Measurements from ENCODE around the gene SPACA7. TPM values are rescaled to one million over a fixed set of nuclear protein-coding genes. Genes with fewer than 3 reads are reported as not detected.

The SPACA7 gene
- total and polyA plus RNA-seq, 4 donors, result not detected

DNA sequence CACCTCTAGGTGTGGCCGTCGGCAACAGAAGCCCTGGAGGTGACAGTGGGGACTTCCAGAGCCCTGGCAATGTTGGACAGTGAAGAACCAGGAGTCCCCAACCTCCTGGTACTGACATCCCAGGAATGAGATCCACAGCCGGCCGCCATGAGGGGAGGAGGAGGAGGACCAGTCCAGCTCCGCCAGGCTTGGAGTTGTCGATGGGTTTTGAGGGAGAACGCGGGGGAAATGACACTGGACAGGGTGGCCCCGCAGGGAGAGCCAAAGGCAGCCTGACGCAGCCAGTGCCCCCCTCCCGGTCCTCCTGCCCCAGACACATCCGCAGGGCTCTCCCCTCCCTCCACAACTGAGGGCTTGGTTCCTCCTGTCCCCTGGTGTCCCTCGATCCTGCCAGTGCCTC lies 57.9 kb downstream of the SPACA7 start:
- Histone ChIP-seq H3K9me3 (ENCODE audit: control insufficient read depth in 4 of 4, insufficient read depth in 3 of 4, low read length in 3 of 4) (peaks cover 0 to 9% (median 4%) of the 10 kb centered on the region in 4 donors), H3K9ac (ENCODE audit: insufficient read depth in 1 of 2, low read length in 2 of 2) (no peak overlapping the region), H3K36me3 (ENCODE audit: control insufficient read depth in 4 of 4, insufficient read depth in 4 of 4, low read length in 4 of 4) (no peaks in the 10 kb centered on the region), H3K27me3 (ENCODE audit: control insufficient read depth in 3 of 3, insufficient read depth in 3 of 3, low read length in 2 of 3) (peaks cover 0 to 4% (median under 1%) of the 10 kb centered on the region in 3 donors), H3K4me3 (no peak overlapping the region), H3K4me1 (ENCODE audit: control insufficient read depth in 5 of 5, insufficient read depth in 5 of 5, low read length in 5 of 5) (no peaks in the 10 kb centered on the region), H3K27ac (ENCODE audit: low read depth in 1 of 2, low read length in 1 of 2) (no peak overlapping the region)
- ATAC-seq (ENCODE audit: insufficient read depth, low FRiP score) (no peak), DNase-seq (no peak)
- 90 to 93% methylated on average over 13 of the region's 13 CpGs for WGBS, 2 donors
- TF ChIP-seq, protein P1, sequence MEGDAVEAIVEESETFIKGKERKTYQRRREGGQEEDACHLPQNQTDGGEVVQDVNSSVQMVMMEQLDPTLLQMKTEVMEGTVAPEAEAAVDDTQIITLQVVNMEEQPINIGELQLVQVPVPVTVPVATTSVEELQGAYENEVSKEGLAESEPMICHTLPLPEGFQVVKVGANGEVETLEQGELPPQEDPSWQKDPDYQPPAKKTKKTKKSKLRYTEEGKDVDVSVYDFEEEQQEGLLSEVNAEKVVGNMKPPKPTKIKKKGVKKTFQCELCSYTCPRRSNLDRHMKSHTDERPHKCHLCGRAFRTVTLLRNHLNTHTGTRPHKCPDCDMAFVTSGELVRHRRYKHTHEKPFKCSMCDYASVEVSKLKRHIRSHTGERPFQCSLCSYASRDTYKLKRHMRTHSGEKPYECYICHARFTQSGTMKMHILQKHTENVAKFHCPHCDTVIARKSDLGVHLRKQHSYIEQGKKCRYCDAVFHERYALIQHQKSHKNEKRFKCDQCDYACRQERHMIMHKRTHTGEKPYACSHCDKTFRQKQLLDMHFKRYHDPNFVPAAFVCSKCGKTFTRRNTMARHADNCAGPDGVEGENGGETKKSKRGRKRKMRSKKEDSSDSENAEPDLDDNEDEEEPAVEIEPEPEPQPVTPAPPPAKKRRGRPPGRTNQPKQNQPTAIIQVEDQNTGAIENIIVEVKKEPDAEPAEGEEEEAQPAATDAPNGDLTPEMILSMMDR (IDR thresholded peaks at IDR 0.05; ENCODE audit: control extremely low read depth, extremely low read depth), result no peak

DNA sequence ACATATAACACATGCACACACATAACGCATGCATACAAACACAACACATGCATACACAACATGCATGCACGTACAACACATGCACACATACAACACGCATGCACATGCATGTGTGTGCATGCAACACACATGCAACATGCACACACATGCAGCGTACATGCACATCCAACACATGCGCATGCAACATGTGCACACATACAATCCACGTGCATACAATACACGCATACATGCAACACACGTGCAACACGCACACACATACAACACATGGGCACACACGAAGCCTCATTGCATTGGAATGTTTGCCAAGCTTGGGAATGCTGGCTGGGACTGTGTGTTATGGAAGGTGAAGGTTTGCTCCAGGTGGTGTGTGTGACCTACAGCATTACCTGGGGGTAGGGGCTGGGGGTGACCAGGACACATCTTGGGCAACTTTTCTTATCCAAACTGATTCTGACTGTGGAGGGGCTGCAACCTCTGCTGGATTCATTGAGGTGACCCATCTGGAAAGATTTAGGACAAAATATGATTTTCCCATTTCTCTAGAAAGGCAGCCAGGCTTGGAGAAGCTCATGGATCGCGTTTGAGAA lies 58.9 kb downstream of the SPACA7 start:
- WGBS, 2 donors, result 82 to 87% methylated on average over 12 of the region's 12 CpGs
- H3K27ac ChIP-seq (ENCODE audit: low read depth in 1 of 2, low read length in 1 of 2), result no peak overlapping the region
- no peak for ATAC-seq (ENCODE audit: insufficient read depth, low FRiP score)

DNA sequence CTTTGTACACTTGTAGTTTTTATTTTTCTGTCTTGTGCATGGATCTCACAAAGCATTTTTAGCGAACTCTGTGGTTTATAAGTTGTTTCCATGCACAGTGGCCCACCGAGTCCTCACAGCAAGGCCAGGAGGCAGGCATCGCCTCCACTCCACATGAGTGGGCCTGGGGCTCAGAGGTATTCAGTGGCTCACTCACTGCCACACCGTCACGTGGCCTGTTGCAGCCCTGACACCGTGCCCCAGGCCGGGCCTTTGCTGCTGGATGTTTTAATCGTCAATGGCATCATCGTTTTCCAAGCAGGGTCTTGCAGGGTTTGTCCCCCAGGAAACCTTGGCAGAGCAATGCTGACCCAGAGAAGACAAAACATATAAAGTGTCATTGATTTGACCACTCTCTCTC lies 59.8 kb downstream of the SPACA7 start:
- TF ChIP-seq, protein P1 (IDR thresholded peaks at IDR 0.05; ENCODE audit: control extremely low read depth, extremely low read depth), result no peak
- no peak overlapping the region for H3K4me3 ChIP-seq
- ATAC-seq (ENCODE audit: insufficient read depth, low FRiP score) (no peak), DNase-seq (no peak)
- H3K9ac ChIP-seq (ENCODE audit: insufficient read depth in 1 of 2, low read length in 2 of 2), result no peak overlapping the region
- H3K27me3 ChIP-seq (ENCODE audit: control insufficient read depth in 3 of 3, insufficient read depth in 3 of 3, low read length in 2 of 3), result peaks cover under 1 to 12% (median 6%) of the 10 kb centered on the region in 3 donors
- no peaks in the 10 kb centered on the region for H3K36me3 ChIP-seq (ENCODE audit: control insufficient read depth in 4 of 4, insufficient read depth in 4 of 4, low read length in 4 of 4)
- H3K9me3 ChIP-seq (ENCODE audit: control insufficient read depth in 4 of 4, insufficient read depth in 3 of 4, low read length in 3 of 4), result peaks cover 0 to 7% (median 3%) of the 10 kb centered on the region in 4 donors
- WGBS, 2 donors, result 83 to 89% methylated on average over 9 of the region's 9 CpGs
- H3K4me1 ChIP-seq (ENCODE audit: control insufficient read depth in 5 of 5, insufficient read depth in 5 of 5, low read length in 5 of 5), result no peaks in the 10 kb centered on the region
- H3K27ac ChIP-seq (ENCODE audit: low read depth in 1 of 2, low read length in 1 of 2), result no peak overlapping the region

More for the DNA sequence above, 58.9 kb downstream of the SPACA7 start:
- Histone ChIP-seq H3K4me1 (ENCODE audit: control insufficient read depth in 5 of 5, insufficient read depth in 5 of 5, low read length in 5 of 5) (no peaks in the 10 kb centered on the region), H3K9ac (ENCODE audit: insufficient read depth in 1 of 2, low read length in 2 of 2) (no peak overlapping the region), H3K4me3 (no peak overlapping the region), H3K27me3 (ENCODE audit: control insufficient read depth in 3 of 3, insufficient read depth in 3 of 3, low read length in 2 of 3) (peaks cover 0 to 10% (median 5%) of the 10 kb centered on the region in 3 donors), H3K9me3 (ENCODE audit: control insufficient read depth in 4 of 4, insufficient read depth in 3 of 4, low read length in 3 of 4) (peaks cover 0 to 9% (median 3%) of the 10 kb centered on the region in 4 donors), H3K36me3 (ENCODE audit: control insufficient read depth in 4 of 4, insufficient read depth in 4 of 4, low read length in 4 of 4) (no peaks in the 10 kb centered on the region)
- peak in 1 of 3 donors; percentile 5 for DNase-seq
- TF ChIP-seq, protein P1 (IDR thresholded peaks at IDR 0.05; ENCODE audit: control extremely low read depth, extremely low read depth), result no peak

DNA sequence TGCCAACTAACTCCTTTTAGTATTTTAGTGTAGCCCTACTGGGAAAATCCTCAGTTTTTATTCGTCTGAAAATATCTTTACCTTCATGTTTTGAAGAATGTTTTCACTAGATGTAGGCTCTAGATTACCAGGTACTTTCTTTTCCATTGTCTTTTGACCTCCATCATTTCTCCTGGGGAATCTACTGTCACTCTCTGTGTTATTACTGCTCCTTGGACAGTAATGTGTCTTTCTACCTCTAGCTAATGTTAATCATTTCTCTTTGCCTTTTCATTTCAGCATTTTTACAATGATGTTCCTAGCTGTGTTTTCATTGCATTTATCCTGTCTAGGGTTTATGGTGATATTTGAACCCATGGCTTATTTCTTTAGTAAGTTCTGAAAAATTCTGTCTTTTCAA lies 61.9 kb downstream of the SPACA7 start:
- no peak overlapping the region for H3K4me3 ChIP-seq
- H3K36me3 ChIP-seq (ENCODE audit: control insufficient read depth in 4 of 4, insufficient read depth in 4 of 4, low read length in 4 of 4), result no peaks in the 10 kb centered on the region
- peaks cover 11 to 15% (median 13%) of the 10 kb centered on the region in 3 donors for H3K27me3 ChIP-seq (ENCODE audit: control insufficient read depth in 3 of 3, insufficient read depth in 3 of 3, low read length in 2 of 3)
- H3K27ac ChIP-seq (ENCODE audit: low read depth in 1 of 2, low read length in 1 of 2), result no peak overlapping the region
- DNase-seq (no peak), ATAC-seq (ENCODE audit: insufficient read depth, low FRiP score) (no peak)
- H3K9me3 ChIP-seq (ENCODE audit: control insufficient read depth in 4 of 4, insufficient read depth in 3 of 4, low read length in 3 of 4), result peaks cover 0 to 5% (median 3%) of the 10 kb centered on the region in 4 donors
- no peak overlapping the region for H3K9ac ChIP-seq (ENCODE audit: insufficient read depth in 1 of 2, low read length in 2 of 2)
- WGBS, 2 donors, result 80 to 85% methylated on average over 1 of the region's 1 CpG
- TF ChIP-seq, protein P1 (IDR thresholded peaks at IDR 0.05; ENCODE audit: control extremely low read depth, extremely low read depth), result no peak
- no peaks in the 10 kb centered on the region for H3K4me1 ChIP-seq (ENCODE audit: control insufficient read depth in 5 of 5, insufficient read depth in 5 of 5, low read length in 5 of 5)

All from lung (tissue), 12 donors.